ENCODE data around the gene SORCS2.

The SORCS2 gene

GRCh38 chr4:7708981-7709380 is 516.6 kb downstream of the SORCS2 start:
- no peak overlapping the region for H3K4me3 ChIP-seq (ENCODE audit: low read depth, low read length)
- DNase-seq (ENCODE audit: low read depth, low spot score) = no peak
- POLR2A ChIA-PET = no interaction called here
- TF ChIP-seq CTCF (IDR thresholded peaks at IDR 0.05; ENCODE audit: insufficient read depth, low read length, missing control alignments) = no peak
- CTCF ChIA-PET = interaction anchor here (2.2 kb wide), 1 partner anchor 11 kb away, joined by 9 read pairs; no protein-coding TSS in a partner anchor

- POLR2A ChIA-PET = no interaction called here
- DNase-seq (ENCODE audit: low read depth, low spot score) = no peak
- CTCF ChIA-PET = interaction anchor here (2.2 kb wide), 1 partner anchor 11 kb away, joined by 9 read pairs; no protein-coding TSS in a partner anchor
- H3K4me3 ChIP-seq (ENCODE audit: low read depth, low read length) = no peak overlapping the region
- no peak for TF ChIP-seq CTCF (IDR thresholded peaks at IDR 0.05; ENCODE audit: insufficient read depth, low read length, missing control alignments)
Observed at GRCh38 chr4:7709431-7709830, 517.1 kb downstream of the SORCS2 start.

GRCh38 chr4:7710126-7710525 is 517.8 kb downstream of the SORCS2 start:
- no peak for DNase-seq (ENCODE audit: low read depth, low spot score)
- CTCF ChIA-PET = interaction anchor here (2.2 kb wide), 1 partner anchor 10 kb away, joined by 9 read pairs; no protein-coding TSS in a partner anchor
- H3K4me3 ChIP-seq (ENCODE audit: low read depth, low read length) = no peak overlapping the region
- no peak for TF ChIP-seq CTCF (IDR thresholded peaks at IDR 0.05; ENCODE audit: insufficient read depth, low read length, missing control alignments)
- POLR2A ChIA-PET = no interaction called here

GRCh38 chr4:7710576-7711306 is 518.4 kb downstream of the SORCS2 start:
- CTCF ChIA-PET = interaction anchor here (1.9 to 2.2 kb wide), 2 partner anchors 9 kb away, joined by 9 to 11 read pairs; no protein-coding TSS in a partner anchor
- TF ChIP-seq CTCF (IDR thresholded peaks at IDR 0.05; ENCODE audit: insufficient read depth, low read length, missing control alignments) = no peak
- no peak overlapping the region for H3K4me3 ChIP-seq (ENCODE audit: low read depth, low read length)
- POLR2A ChIA-PET = no interaction called here
- no peak for DNase-seq (ENCODE audit: low read depth, low spot score)

GRCh38 chr4:7711307-7711963 is 519.1 kb downstream of the SORCS2 start:
- no peak for DNase-seq (ENCODE audit: low read depth, low spot score)
- no peak for TF ChIP-seq CTCF (IDR thresholded peaks at IDR 0.05; ENCODE audit: insufficient read depth, low read length, missing control alignments)
- POLR2A ChIA-PET = no interaction called here
- no peak overlapping the region for H3K4me3 ChIP-seq (ENCODE audit: low read depth, low read length)
- CTCF ChIA-PET = interaction anchor here (1.9 kb wide), 1 partner anchor 9 kb away, joined by 11 read pairs; no protein-coding TSS in a partner anchor

GRCh38 chr4:7712021-7712671 is 519.8 kb downstream of the SORCS2 start:
- TF ChIP-seq CTCF (IDR thresholded peaks at IDR 0.05; ENCODE audit: insufficient read depth, low read length, missing control alignments) = no peak
- no peak overlapping the region for H3K4me3 ChIP-seq (ENCODE audit: low read depth, low read length)
- ChIA-PET POLR2A (no interaction called here), CTCF (interaction anchor here (1.9 kb wide), 1 partner anchor 8 kb away, joined by 11 read pairs; no protein-coding TSS in a partner anchor)
- DNase-seq (ENCODE audit: low read depth, low spot score) = no peak
